ENCODE data around the gene MYO3A. TPM values are rescaled to one million over a fixed set of nuclear protein-coding genes. Genes with fewer than 3 reads are reported as not detected.

MYO3A gene
- total RNA-seq, 4 donors from 2014 or later = 0.06 TPM; not detected in 3

DNA sequence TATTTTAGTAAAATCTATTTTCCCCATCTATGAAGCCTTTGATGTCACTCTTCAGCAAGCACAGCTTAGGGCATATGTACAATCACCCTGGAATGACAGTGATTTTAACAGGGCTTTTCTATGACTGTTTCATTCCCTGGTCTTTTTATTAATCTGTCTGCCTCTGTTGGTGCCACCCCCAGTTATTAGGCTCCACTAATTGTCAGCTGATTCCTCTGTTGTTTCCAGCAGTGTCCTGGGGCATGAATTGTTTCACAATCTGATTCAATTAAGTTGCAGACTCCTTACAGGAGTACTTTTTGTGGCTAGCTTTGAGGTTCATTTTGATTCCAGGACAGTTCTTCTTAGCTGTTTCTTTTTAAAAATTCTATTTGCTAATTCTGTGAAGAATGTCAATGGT, 38.6 kb downstream of the MYO3A start:
- H3K4me1 ChIP-seq = no peaks in the 10 kb centered on the region
- H3K27me3 ChIP-seq = peaks cover 0 to 4% (median 0%) of the 10 kb centered on the region in 4 donors
- no peak overlapping the region for H3K4me3 ChIP-seq
- H3K36me3 ChIP-seq = no peaks in the 10 kb centered on the region
- H3K27ac ChIP-seq (replicated peaks in 1 of 4) = no peak overlapping the region
- no peak for DNase-seq (ENCODE audit: extremely low spot score)
- intact Hi-C loops (cut with DNase I) = no loop called here
- no peaks in the 10 kb centered on the region for H3K9me3 ChIP-seq
- TF ChIP-seq POLR2A (IDR thresholded peaks at IDR 0.05; ENCODE audit: low read depth) (no peak), POLR2AphosphoS5 (IDR thresholded peaks at IDR 0.05) (no peak), EP300 (IDR thresholded peaks at IDR 0.05) (no peak)
- TF ChIP-seq, protein P1, sequence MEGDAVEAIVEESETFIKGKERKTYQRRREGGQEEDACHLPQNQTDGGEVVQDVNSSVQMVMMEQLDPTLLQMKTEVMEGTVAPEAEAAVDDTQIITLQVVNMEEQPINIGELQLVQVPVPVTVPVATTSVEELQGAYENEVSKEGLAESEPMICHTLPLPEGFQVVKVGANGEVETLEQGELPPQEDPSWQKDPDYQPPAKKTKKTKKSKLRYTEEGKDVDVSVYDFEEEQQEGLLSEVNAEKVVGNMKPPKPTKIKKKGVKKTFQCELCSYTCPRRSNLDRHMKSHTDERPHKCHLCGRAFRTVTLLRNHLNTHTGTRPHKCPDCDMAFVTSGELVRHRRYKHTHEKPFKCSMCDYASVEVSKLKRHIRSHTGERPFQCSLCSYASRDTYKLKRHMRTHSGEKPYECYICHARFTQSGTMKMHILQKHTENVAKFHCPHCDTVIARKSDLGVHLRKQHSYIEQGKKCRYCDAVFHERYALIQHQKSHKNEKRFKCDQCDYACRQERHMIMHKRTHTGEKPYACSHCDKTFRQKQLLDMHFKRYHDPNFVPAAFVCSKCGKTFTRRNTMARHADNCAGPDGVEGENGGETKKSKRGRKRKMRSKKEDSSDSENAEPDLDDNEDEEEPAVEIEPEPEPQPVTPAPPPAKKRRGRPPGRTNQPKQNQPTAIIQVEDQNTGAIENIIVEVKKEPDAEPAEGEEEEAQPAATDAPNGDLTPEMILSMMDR (IDR thresholded peaks at IDR 0.05) = no peak

DNA sequence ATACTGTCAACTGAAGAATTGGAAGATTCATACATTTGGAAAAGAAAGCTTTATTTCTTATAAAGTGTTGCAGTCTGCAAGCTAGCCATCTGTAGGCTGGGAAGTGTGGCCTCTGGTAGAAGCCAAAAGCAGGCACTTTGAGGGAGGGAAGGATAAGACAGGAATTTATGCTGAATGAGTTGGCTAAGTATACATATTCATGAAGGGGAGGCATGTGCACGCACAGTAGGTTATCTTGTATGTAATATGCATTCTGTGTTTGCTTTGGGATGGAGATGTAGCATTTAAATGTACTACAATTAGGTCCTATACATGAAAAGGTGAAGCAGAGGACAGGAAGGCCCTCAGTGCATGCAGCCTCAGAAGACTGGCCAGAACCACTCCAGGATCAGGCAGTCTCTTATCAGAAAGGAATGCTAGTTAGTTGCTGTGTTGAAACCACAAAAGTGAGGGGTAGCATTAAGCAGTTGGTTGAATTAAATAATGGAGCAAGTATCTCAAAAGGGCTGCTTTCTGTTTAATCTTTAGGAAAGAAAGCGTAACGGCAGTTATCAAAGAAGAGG, 40.9 kb downstream of the MYO3A start:
- no peak for TF ChIP-seq POLR2AphosphoS5 (IDR thresholded peaks at IDR 0.05)
- TF ChIP-seq EP300 (IDR thresholded peaks at IDR 0.05) = no peak
- TF ChIP-seq, protein P1 (IDR thresholded peaks at IDR 0.05) = no peak
- no peak for TF ChIP-seq POLR2A (IDR thresholded peaks at IDR 0.05; ENCODE audit: low read depth)
- H3K4me3 ChIP-seq = no peak overlapping the region
- intact Hi-C loops (cut with DNase I) = no loop called here
- 90% methylated on average over 3 of the region's 3 CpGs for WGBS
- no peak overlapping the region for H3K27ac ChIP-seq (replicated peaks in 1 of 4)
- H3K4me1 ChIP-seq = no peaks in the 10 kb centered on the region
- no peaks in the 10 kb centered on the region for H3K9me3 ChIP-seq
- H3K36me3 ChIP-seq = no peaks in the 10 kb centered on the region
- no peak for DNase-seq (ENCODE audit: extremely low spot score)
- H3K27me3 ChIP-seq = no peaks in the 10 kb centered on the region

DNA sequence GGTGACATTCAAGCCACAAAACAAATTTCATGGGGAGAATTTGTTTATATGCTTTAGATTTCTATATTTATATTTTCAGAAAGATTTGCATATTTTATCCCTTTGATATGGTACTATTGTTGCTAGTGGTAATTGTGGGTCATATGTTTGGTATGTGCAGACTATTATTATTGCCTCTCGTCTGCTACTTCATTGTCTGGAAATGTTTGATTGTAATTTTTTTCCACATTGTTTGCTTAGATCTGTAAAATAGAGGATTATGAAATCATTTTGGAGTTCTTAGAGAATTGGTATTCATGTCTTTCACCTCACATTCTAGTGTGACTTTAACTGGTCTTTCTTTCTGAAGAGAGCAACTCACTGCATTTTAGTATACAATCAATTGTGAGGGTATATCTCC, 44.7 kb downstream of the MYO3A start:
- WGBS = 88% methylated on average over 1 of the region's 1 CpG
- no peak overlapping the region for H3K4me3 ChIP-seq

DNA sequence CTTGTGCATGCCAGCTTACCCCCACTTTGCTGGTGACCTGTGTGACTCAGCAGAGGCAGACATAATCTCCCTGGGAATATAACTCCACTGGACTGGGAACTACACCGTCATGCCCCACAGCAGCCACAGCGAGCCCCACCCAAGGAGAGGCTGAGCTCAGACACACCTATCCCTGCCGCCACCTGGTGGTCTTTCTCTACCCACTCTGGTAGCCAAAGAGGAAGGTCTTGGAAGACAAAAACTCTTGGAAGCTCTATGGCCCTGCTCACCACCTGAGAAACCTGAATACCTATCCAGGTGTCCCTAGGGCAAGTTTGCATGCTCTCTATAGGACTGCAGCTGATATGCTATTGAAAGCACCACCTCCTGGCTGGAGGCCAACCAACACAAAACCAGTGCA, 48.1 kb downstream of the MYO3A start:
- TF ChIP-seq, protein P1 (IDR thresholded peaks at IDR 0.05) = no peak
- TF ChIP-seq EP300 (IDR thresholded peaks at IDR 0.05) = no peak
- no peak for TF ChIP-seq POLR2AphosphoS5 (IDR thresholded peaks at IDR 0.05)
- TF ChIP-seq POLR2A (IDR thresholded peaks at IDR 0.05; ENCODE audit: low read depth) = no peak
- Histone ChIP-seq H3K4me1 (no peaks in the 10 kb centered on the region), H3K27me3 (no peaks in the 10 kb centered on the region), H3K36me3 (no peaks in the 10 kb centered on the region), H3K9me3 (peaks cover 0 to 13% (median 2%) of the 10 kb centered on the region in 4 donors), H3K27ac (replicated peaks in 1 of 4) (no peak overlapping the region), H3K4me3 (no peak overlapping the region)
- no peak for DNase-seq (ENCODE audit: extremely low spot score)
- intact Hi-C loops (cut with DNase I) = no loop called here
- WGBS = 100% methylated on average over 3 of the region's 3 CpGs

More for the DNA sequence above, 44.7 kb downstream of the MYO3A start:
- intact Hi-C loops (cut with DNase I) = no loop called here
- Histone ChIP-seq H3K27ac (replicated peaks in 1 of 4) (no peak overlapping the region), H3K4me1 (no peaks in the 10 kb centered on the region), H3K9me3 (peaks cover 0 to 13% (median 2%) of the 10 kb centered on the region in 4 donors), H3K36me3 (no peaks in the 10 kb centered on the region), H3K27me3 (no peaks in the 10 kb centered on the region)
- DNase-seq (ENCODE audit: extremely low spot score) = no peak
- TF ChIP-seq, protein P1 (IDR thresholded peaks at IDR 0.05) = no peak

DNA sequence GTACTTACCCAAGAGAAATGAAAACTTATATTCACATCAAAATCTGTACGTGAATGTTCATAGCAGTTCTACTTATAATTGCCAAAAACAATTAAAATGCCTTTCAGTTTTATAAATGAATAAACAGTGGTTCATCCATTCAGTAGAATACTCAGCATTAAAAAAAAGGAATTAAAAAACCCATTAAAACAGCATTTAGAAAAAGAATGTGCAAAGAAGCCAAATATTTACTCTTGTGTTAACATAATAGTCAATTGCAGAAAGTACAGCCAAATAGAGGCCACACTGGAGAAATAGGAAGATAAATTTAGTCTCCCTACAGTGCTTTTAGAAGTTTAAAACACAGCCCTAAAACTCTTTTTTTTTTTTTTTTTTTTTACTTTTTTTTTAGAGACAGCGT, 54.6 kb downstream of the MYO3A start:
- no peaks in the 10 kb centered on the region for H3K36me3 ChIP-seq
- TF ChIP-seq, protein P1 (IDR thresholded peaks at IDR 0.05) = no peak
- no peak for TF ChIP-seq POLR2A (IDR thresholded peaks at IDR 0.05; ENCODE audit: low read depth)
- TF ChIP-seq EP300 (IDR thresholded peaks at IDR 0.05) = no peak
- no peak for TF ChIP-seq POLR2AphosphoS5 (IDR thresholded peaks at IDR 0.05)
- no peaks in the 10 kb centered on the region for H3K27me3 ChIP-seq
- no peaks in the 10 kb centered on the region for H3K4me1 ChIP-seq
- intact Hi-C loops (cut with DNase I) = no loop called here
- no peak overlapping the region for H3K27ac ChIP-seq (replicated peaks in 1 of 4)
- no peak overlapping the region for H3K4me3 ChIP-seq
- peaks cover 0 to 1% (median 0%) of the 10 kb centered on the region in 4 donors for H3K9me3 ChIP-seq
- no peak for DNase-seq (ENCODE audit: extremely low spot score)
- 67% methylated on average over 2 of the region's 2 CpGs for WGBS

All from esophagus muscularis mucosa (tissue), 4 donors.